H1 (cell line): Measurements from ENCODE around the gene ANKFN1. TPM values are rescaled to one million over a fixed set of nuclear protein-coding genes. Genes with fewer than 3 reads are reported as not detected.

Experiments
- BCL11A ChIP-seq, 2 experiments: IDR thresholded peaks; one replicate each; pipeline ENCODE4 v1.6.1; 2011; ENCODE audit warnings: low read depth in 2 of 2, low read length in 2 of 2, mild to moderate bottlenecking in 2 of 2
- EP300 ChIP-seq, 2 experiments: IDR thresholded peaks; 1 replicate in 1 of 2; 2 replicates in 1 of 2; pipeline ENCODE4 v1.6.1; 2011 to 2012; ENCODE audit warnings: low read depth in 2 of 2, low read length in 2 of 2, mild to moderate bottlenecking in 2 of 2, borderline replicate concordance in 1 of 2, inconsistent platforms in 1 of 2, moderate library complexity in 1 of 2
- KDM4A ChIP-seq: IDR thresholded peaks from one replicate; pipeline ENCODE4 v1.7.1; 2012; ENCODE audit warnings: low read depth, mild to moderate bottlenecking, moderate library complexity, low read length, inconsistent platforms; ENCODE audit not compliant: severe bottlenecking
- MAFK ChIP-seq: IDR thresholded peaks from 2 replicates; pipeline ENCODE4 v1.6.1; 2012; ENCODE audit warnings: low read depth, mild to moderate bottlenecking, improper control_type of control experiment, low read length
- POLR2A ChIP-seq, 2 experiments: IDR thresholded peaks; 1 replicate in 1 of 2; 2 replicates in 1 of 2; pipeline ENCODE4 v1.6.1; 2011; ENCODE audit warnings: low read depth in 2 of 2, low read length in 2 of 2, mild to moderate bottlenecking in 2 of 2; ENCODE audit errors: control extremely low read depth in 1 of 2
- RXRA ChIP-seq: IDR thresholded peaks from 2 replicates; pipeline ENCODE4 v1.6.1; 2011; ENCODE audit warnings: low read depth, mild to moderate bottlenecking, low read length, moderate library complexity; ENCODE audit not compliant: insufficient read depth
- SIX5 ChIP-seq: IDR thresholded peaks from 2 replicates; pipeline ENCODE4 v1.6.1; 2011; ENCODE audit warnings: mild to moderate bottlenecking, low read depth, low read length
- SUZ12 ChIP-seq: fragments of 200-600 bp; sonication (generic); IDR thresholded peaks from 2 replicates; pipeline ENCODE4 v1.6.1; 2012; ENCODE audit warnings: mild to moderate bottlenecking, inconsistent platforms, low read length, moderate library complexity, mixed read lengths
- polyA plus RNA-seq, 7 experiments: library from polyadenylated mRNA; depleted of rRNA in 3 of 7; stranded (reverse) in 5 of 7; unstranded in 2 of 7; fragments of >200 nt in 5 of 7; fragments of 200-250 nt in 2 of 7; gene quantifications; 1 replicate in 5 of 7; 2 replicates in 1 of 7; 4 replicates in 1 of 7; pipeline versions ENCODE4 v1.2.1 to v1.2.3, GENCODE V29; 2011 to 2013; ENCODE audit warnings: missing spikeins in 2 of 7, mixed read lengths in 2 of 7
- total RNA-seq: library from RNA; stranded (reverse); fragmentation: NEBNext Ultra II Directional; extraction: Animal tissue kit (Norgen Biotek cat#: 25700); gene quantifications from 2 replicates; pipeline ENCODE4 v1.2.1, GENCODE V29; 2021

ANKFN1 gene
- total and polyA plus RNA-seq, 2 of the 8 experiments (the other 6 are each of a cell fraction or from before 2014, with no cell fraction given): not detected

- no peak for TF ChIP-seq MAFK
- TF ChIP-seq EP300 (IDR thresholded peaks at IDR 0.05; ENCODE audit: borderline replicate concordance in 1 of 2, low read depth in 2 of 2, low read length in 2 of 2): no peak
- no peak for TF ChIP-seq SIX5
- TF ChIP-seq BCL11A (IDR thresholded peaks at IDR 0.05; ENCODE audit: low read depth in 2 of 2, low read length in 2 of 2): no peak
- TF ChIP-seq POLR2A (IDR thresholded peaks at IDR 0.05; ENCODE audit: control extremely low read depth in 1 of 2, low read depth in 2 of 2, low read length in 2 of 2): no peak
- TF ChIP-seq SUZ12: no peak
- TF ChIP-seq KDM4A: no peak
- TF ChIP-seq RXRA: no peak
These were observed 16.3 kb downstream of the ANKFN1 start (continued) for GRCh38 chr17:56169621-56170020.
